ENCODE data around the gene COX17. TPM values are rescaled to one million over a fixed set of nuclear protein-coding genes. Genes with fewer than 3 reads are reported as not detected.
A peak's percentile ranks its signal among the peaks of the same experiment; 100 is the strongest.
"Not testable (repeated sequence)": the region's sequence is repeated elsewhere in the genome, so short reads cannot be mapped to it uniquely, and the experiment has no call there.

The COX17 gene
- total RNA-seq, 4 donors from 2014 or later: 16.2 to 43.1 (median 29.9) TPM

- WGBS, 2 donors: 93% methylated on average over 2 of the region's 2 CpGs
- DNase-seq (ENCODE audit: low spot score in 2 of 2): no peak
- no peak overlapping the region for H3K4me3 ChIP-seq (ENCODE audit: low read depth, poor library complexity, severe bottlenecking)
- TF ChIP-seq POLR2A (IDR thresholded peaks at IDR 0.05): no peak
- TF ChIP-seq, protein P1, sequence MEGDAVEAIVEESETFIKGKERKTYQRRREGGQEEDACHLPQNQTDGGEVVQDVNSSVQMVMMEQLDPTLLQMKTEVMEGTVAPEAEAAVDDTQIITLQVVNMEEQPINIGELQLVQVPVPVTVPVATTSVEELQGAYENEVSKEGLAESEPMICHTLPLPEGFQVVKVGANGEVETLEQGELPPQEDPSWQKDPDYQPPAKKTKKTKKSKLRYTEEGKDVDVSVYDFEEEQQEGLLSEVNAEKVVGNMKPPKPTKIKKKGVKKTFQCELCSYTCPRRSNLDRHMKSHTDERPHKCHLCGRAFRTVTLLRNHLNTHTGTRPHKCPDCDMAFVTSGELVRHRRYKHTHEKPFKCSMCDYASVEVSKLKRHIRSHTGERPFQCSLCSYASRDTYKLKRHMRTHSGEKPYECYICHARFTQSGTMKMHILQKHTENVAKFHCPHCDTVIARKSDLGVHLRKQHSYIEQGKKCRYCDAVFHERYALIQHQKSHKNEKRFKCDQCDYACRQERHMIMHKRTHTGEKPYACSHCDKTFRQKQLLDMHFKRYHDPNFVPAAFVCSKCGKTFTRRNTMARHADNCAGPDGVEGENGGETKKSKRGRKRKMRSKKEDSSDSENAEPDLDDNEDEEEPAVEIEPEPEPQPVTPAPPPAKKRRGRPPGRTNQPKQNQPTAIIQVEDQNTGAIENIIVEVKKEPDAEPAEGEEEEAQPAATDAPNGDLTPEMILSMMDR (IDR thresholded peaks at IDR 0.05): no peak
- intact Hi-C loops (cut with DNase I; ENCODE audit: low total_unique reads): no loop called here
These were observed 18.3 kb upstream of the COX17 start for GRCh38 chr3:119695480-119695879.

- intact Hi-C loops (cut with DNase I; ENCODE audit: low total_unique reads): no loop called here
- no peak for DNase-seq (ENCODE audit: low spot score in 2 of 2)
- 45 to 50% methylated on average over 4 of the region's 4 CpGs for WGBS, 2 donors
- no peak overlapping the region for H3K4me3 ChIP-seq (ENCODE audit: low read depth, poor library complexity, severe bottlenecking)
- no peak for TF ChIP-seq POLR2A (IDR thresholded peaks at IDR 0.05)
- TF ChIP-seq, protein P1 (IDR thresholded peaks at IDR 0.05): no peak
These were observed 12.9 kb upstream of the COX17 start for GRCh38 chr3:119690043-119690656.

- no peak overlapping the region for H3K4me3 ChIP-seq (ENCODE audit: low read depth, poor library complexity, severe bottlenecking)
- no peak for TF ChIP-seq POLR2A (IDR thresholded peaks at IDR 0.05)
- WGBS, 2 donors: 44 to 50% methylated on average over 1 of the region's 1 CpG
- intact Hi-C loops (cut with DNase I; ENCODE audit: low total_unique reads): no loop called here
- no peak for DNase-seq (ENCODE audit: low spot score in 2 of 2)
These were observed 6.2 kb upstream of the COX17 start for GRCh38 chr3:119683421-119683820.

- DNase-seq (ENCODE audit: low spot score in 2 of 2): no peak
- intact Hi-C loops (cut with DNase I; ENCODE audit: low total_unique reads): no loop called here
- WGBS, 2 donors: 42 to 61% methylated on average over 1 of the region's 1 CpG
These were observed 4.1 kb upstream of the COX17 start for GRCh38 chr3:119681279-119681678.

GRCh38 chr3:119679874-119680273 lies 2.7 kb upstream of the COX17 start:
- DNase-seq (ENCODE audit: low spot score in 2 of 2): no peak
- no peak overlapping the region for H3K4me3 ChIP-seq (ENCODE audit: low read depth, poor library complexity, severe bottlenecking)
- intact Hi-C loops (cut with DNase I; ENCODE audit: low total_unique reads): no loop called here
- TF ChIP-seq, protein P1 (IDR thresholded peaks at IDR 0.05): no peak
- TF ChIP-seq POLR2A (IDR thresholded peaks at IDR 0.05): no peak

More at GRCh38 chr3:119681279-119681678, 4.1 kb upstream of the COX17 start:
- H3K4me3 ChIP-seq (ENCODE audit: low read depth, poor library complexity, severe bottlenecking): no peak overlapping the region
- TF ChIP-seq, protein P1 (IDR thresholded peaks at IDR 0.05): no peak

DNA sequence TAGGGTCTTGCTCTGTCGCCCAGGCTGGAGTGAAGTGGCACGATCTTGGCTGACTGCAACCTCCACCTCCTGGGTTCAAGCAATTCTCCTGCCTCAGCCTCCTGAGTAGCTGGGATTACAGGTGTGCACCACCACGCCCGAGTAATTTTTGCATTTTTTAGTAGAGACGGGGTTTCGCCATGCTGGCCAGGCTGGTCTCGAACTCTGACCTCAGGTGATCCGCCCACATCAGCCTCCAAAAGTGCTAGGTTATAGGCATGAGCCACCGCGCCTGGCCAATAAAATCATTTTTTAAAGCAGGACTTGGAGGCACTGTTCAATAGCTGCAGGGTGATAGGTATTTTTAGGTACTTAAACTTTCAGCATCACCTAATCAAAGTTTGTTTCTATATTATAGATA lies 1.0 kb upstream of the COX17 start:
- 98% methylated on average over 10 of the region's 10 CpGs for WGBS, 2 donors
- intact Hi-C loops (cut with DNase I; ENCODE audit: low total_unique reads); H3K4me3 ChIP-seq (ENCODE audit: low read depth, poor library complexity, severe bottlenecking); DNase-seq (ENCODE audit: low spot score in 2 of 2): not testable (repeated sequence)

DNA sequence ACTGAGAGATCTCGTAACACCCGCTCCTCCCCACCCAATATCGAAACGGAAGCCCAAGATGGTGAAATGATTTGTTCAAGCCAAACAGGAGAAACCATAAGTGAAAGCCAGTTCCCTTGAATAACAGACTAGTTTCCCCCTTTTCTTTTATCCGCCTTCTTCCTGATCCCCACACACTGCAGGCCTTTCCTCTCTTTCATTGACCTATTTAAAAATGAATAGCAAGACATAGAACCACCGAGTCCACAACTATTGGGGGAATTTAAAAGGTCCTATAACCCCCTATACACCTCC lies 382 bp upstream of the COX17 start:
- peak overlapping the region; percentile 50 for H3K4me3 ChIP-seq (ENCODE audit: low read depth, poor library complexity, severe bottlenecking)
- no peak for TF ChIP-seq POLR2A (IDR thresholded peaks at IDR 0.05)
- TF ChIP-seq, protein P1 (IDR thresholded peaks at IDR 0.05): no peak
- WGBS, 2 donors: 7 to 8% methylated on average over 6 of the region's 6 CpGs
- intact Hi-C loops (cut with DNase I; ENCODE audit: low total_unique reads): no loop called here
- DNase-seq (ENCODE audit: low spot score in 2 of 2): no peak

Measured in lower leg skin (tissue), 4 donors.